Measurements from ENCODE around the gene MUC6.

The MUC6 gene

GRCh38 chr11:1072821-1073231 is 36.3 kb upstream of the MUC6 start:
- no peak for DNase-seq (ENCODE audit: low read depth, low spot score)
- H3K4me3 ChIP-seq (ENCODE audit: low read length), result no peak overlapping the region

GRCh38 chr11:1072116-1072820 is 35.8 kb upstream of the MUC6 start:
- DNase-seq (ENCODE audit: low read depth, low spot score), result no peak
- no peak overlapping the region for H3K4me3 ChIP-seq (ENCODE audit: low read length)

- no peak for DNase-seq (ENCODE audit: low read depth, low spot score)
- no peak overlapping the region for H3K4me3 ChIP-seq (ENCODE audit: low read length)
These were observed 35.1 kb upstream of the MUC6 start for GRCh38 chr11:1071571-1072115.

GRCh38 chr11:1070594-1071462 is 34.3 kb upstream of the MUC6 start:
- no peak overlapping the region for H3K4me3 ChIP-seq (ENCODE audit: low read length)
- DNase-seq (ENCODE audit: low read depth, low spot score), result no peak

- DNase-seq (ENCODE audit: low read depth, low spot score), result no peak
- H3K4me3 ChIP-seq (ENCODE audit: low read length), result no peak overlapping the region
These were observed 33.2 kb upstream of the MUC6 start for GRCh38 chr11:1069740-1070139.

- no peak overlapping the region for H3K4me3 ChIP-seq (ENCODE audit: low read length)
- no peak for DNase-seq (ENCODE audit: low read depth, low spot score)
These were observed 31.4 kb upstream of the MUC6 start for GRCh38 chr11:1067812-1068496.

- no peak for DNase-seq (ENCODE audit: low read depth, low spot score)
- H3K4me3 ChIP-seq (ENCODE audit: low read length), result no peak overlapping the region
These were observed 27.6 kb upstream of the MUC6 start for GRCh38 chr11:1064167-1064566.

- DNase-seq (ENCODE audit: low read depth, low spot score), result peak; percentile 54
- H3K4me3 ChIP-seq (ENCODE audit: low read length), result no peak overlapping the region
These were observed 25.7 kb upstream of the MUC6 start for GRCh38 chr11:1062075-1062820.

- no peak overlapping the region for H3K4me3 ChIP-seq (ENCODE audit: low read length)
- no peak for DNase-seq (ENCODE audit: low read depth, low spot score)
These were observed 24.5 kb upstream of the MUC6 start for GRCh38 chr11:1060852-1061616.

- no peak overlapping the region for H3K4me3 ChIP-seq (ENCODE audit: low read length)
- no peak for DNase-seq (ENCODE audit: low read depth, low spot score)
These were observed 23.9 kb upstream of the MUC6 start for GRCh38 chr11:1060410-1060809.

GRCh38 chr11:1059759-1060158 is 23.2 kb upstream of the MUC6 start:
- no peak for DNase-seq (ENCODE audit: low read depth, low spot score)
- no peak overlapping the region for H3K4me3 ChIP-seq (ENCODE audit: low read length)

GRCh38 chr11:1057806-1058205 is 21.3 kb upstream of the MUC6 start:
- H3K4me3 ChIP-seq (ENCODE audit: low read length), result no peak overlapping the region
- DNase-seq (ENCODE audit: low read depth, low spot score), result no peak

- no peak for DNase-seq (ENCODE audit: low read depth, low spot score)
- no peak overlapping the region for H3K4me3 ChIP-seq (ENCODE audit: low read length)
These were observed 19.7 kb upstream of the MUC6 start for GRCh38 chr11:1055990-1056771.

- no peak overlapping the region for H3K4me3 ChIP-seq (ENCODE audit: low read length)
These were observed 18.7 kb upstream of the MUC6 start for GRCh38 chr11:1055109-1055703.

GRCh38 chr11:1054143-1055108 is 17.9 kb upstream of the MUC6 start:
- no peak for DNase-seq (ENCODE audit: low read depth, low spot score)
- H3K4me3 ChIP-seq (ENCODE audit: low read length), result no peak overlapping the region

More at GRCh38 chr11:1055109-1055703, 18.7 kb upstream of the MUC6 start:
- no peak for DNase-seq (ENCODE audit: low read depth, low spot score)
